Tibial nerve (tissue), 3 donors: ENCODE results near the gene ENOSF1.

Experiments used
- POLR2A ChIP-seq, 2 donors: fragments of 450-650 bp; IDR thresholded peaks; one replicate each; pipeline ENCODE4 v1.6.1; 2017; ENCODE audit warnings: antibody characterized with exemption in 2 of 2, mild to moderate bottlenecking in 2 of 2, moderate library complexity in 2 of 2
- TF ChIP-seq, protein P1 (sequence below), 5 experiments: fragments of 200-600 bp in 3 of 5; fragments of 450-650 bp in 2 of 5; sonication (generic) in 3 of 5; IDR thresholded peaks; one replicate each; pipeline ENCODE4 v1.5.1; 2016 to 2019; ENCODE audit warnings: antibody characterized with exemption in 5 of 5, mild to moderate bottlenecking in 3 of 5, moderate library complexity in 2 of 5

- TF ChIP-seq, protein P1, sequence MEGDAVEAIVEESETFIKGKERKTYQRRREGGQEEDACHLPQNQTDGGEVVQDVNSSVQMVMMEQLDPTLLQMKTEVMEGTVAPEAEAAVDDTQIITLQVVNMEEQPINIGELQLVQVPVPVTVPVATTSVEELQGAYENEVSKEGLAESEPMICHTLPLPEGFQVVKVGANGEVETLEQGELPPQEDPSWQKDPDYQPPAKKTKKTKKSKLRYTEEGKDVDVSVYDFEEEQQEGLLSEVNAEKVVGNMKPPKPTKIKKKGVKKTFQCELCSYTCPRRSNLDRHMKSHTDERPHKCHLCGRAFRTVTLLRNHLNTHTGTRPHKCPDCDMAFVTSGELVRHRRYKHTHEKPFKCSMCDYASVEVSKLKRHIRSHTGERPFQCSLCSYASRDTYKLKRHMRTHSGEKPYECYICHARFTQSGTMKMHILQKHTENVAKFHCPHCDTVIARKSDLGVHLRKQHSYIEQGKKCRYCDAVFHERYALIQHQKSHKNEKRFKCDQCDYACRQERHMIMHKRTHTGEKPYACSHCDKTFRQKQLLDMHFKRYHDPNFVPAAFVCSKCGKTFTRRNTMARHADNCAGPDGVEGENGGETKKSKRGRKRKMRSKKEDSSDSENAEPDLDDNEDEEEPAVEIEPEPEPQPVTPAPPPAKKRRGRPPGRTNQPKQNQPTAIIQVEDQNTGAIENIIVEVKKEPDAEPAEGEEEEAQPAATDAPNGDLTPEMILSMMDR (IDR thresholded peaks at IDR 0.05), result no peak
- no peak for TF ChIP-seq POLR2A (IDR thresholded peaks at IDR 0.05)
Measured at GRCh38 chr18:681985-682384, 30.4 kb downstream of the ENOSF1 start.
